ENCODE data around the gene PHF1.

The PHF1 gene

DNA sequence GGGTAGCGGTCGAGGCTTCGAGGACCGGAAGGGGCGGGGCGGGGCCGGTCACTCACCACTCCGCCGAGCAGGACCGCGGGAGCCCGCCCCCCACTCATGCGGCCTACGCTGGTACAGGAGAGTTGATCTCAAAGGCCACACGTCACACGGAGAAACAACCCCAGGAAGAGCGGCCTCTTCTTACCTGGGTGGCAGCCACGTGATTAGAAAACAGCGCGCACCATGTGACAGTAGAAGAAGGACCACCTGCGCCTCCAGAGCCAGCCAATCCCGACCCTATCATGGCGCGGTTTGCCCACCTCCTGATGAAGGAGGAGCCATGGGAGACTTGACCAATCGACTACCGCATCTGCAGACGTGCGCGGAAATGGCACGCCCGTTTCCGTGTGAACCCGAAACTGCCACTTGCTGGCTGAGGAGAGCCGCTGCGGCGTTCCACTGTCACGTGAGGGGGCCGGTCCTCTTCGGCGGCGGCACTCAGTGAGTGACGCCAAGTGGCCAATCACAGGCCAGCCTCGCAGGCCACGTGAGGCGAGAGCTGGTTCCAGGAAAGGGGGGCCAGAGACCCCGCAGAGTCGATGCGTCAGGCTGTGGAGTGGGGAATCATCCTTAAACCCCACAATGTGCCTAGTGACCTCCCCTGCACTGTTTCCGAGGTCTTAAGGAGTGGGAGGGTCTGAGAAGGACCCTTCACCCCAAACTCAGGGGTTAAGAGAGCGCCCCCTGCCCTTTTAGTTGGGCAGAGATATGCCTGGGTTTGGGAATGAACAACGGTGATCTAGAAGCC, 7.3 kb downstream of the PHF1 start, which contains the start of gene CUTA:
CUTA (minus strand) TSS at position 205 of the 787 bp plus-strand sequence; CDS start at position 98, 107 bp downstream.
- DNase-seq (ENCODE audit: low spot score): peak; percentile 99

DNA sequence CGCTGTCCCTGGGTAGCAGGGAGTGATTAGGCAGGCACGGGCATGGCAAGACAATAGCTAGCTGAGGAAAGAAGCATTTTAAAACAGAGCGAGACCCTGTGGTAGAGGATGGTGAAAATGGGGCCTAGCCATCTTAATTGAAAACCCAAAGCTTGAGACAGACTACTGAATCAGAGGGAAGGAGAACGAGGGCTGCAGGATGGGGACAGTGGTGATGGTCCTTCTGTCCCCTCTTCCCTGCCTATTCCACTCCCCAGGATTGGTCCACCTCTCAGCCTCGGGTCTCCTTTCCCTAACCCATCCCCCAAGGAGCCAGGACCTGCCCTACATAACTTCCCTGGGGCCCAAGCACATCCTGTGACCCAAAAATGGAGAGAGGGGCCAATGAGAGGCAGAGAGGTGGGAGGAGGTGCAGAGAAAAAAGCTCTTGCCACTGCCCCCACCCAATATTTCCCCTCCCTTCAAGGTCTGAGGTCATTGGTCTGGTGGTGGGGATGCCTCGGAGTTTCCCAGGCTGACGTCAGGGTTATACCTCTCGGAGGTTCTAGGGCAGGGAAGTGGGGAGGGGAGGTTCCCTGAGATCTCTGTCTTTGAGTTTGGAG, 8.0 kb downstream of the PHF1 start:
- DNase-seq (ENCODE audit: low spot score): peak; percentile 55

DNA sequence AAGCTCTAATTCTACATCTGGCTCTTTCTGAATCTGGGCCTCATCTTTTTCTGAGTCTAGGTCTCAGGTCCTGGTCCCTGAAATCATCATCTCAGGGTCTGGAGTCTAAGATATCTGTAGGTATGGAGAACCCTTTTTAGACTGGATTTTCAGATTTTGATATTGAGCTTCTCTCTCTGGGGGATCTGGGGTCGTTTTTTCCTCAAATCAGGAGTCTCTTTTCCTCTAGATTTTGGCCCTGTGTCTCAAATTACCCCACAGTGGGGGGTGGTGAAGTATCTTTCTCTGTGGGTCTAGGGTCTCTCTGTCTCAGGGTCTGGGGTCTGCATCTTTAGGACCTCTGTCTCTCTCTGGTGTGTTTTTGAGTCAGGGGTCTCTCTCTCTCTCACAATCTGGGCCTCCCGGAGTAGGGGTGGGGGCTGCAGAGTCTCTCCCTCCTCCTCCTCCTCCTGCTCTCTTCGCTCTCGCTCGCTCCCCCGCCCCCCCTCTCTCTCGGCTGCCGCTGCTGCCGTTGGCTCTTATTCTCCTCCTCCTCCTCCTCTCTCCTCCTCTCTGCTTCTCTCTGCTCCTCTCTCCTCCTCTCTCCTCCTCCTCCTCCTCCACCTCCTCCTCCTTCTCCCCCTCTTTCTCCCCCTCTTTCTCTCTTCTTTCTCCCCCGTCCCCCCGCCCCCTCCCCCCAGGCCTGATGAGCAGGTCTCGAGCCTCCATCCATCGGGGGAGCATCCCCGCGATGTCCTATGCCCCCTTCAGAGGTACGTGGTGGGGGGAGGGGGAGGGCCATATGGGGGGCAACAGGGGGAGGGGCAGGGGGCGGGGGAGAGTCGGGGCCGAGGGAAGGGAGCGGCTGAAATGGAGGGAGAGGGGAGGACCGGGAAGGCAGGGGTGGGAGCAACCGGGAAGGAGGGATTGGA, 9.0 kb downstream of the PHF1 start, which contains the start of gene SYNGAP1:
SYNGAP1 (plus strand) TSS at position 486 of the 911 bp plus-strand sequence; CDS start at position 686, 200 bp downstream.
- peak; percentile 20 for DNase-seq (ENCODE audit: low spot score)

DNA sequence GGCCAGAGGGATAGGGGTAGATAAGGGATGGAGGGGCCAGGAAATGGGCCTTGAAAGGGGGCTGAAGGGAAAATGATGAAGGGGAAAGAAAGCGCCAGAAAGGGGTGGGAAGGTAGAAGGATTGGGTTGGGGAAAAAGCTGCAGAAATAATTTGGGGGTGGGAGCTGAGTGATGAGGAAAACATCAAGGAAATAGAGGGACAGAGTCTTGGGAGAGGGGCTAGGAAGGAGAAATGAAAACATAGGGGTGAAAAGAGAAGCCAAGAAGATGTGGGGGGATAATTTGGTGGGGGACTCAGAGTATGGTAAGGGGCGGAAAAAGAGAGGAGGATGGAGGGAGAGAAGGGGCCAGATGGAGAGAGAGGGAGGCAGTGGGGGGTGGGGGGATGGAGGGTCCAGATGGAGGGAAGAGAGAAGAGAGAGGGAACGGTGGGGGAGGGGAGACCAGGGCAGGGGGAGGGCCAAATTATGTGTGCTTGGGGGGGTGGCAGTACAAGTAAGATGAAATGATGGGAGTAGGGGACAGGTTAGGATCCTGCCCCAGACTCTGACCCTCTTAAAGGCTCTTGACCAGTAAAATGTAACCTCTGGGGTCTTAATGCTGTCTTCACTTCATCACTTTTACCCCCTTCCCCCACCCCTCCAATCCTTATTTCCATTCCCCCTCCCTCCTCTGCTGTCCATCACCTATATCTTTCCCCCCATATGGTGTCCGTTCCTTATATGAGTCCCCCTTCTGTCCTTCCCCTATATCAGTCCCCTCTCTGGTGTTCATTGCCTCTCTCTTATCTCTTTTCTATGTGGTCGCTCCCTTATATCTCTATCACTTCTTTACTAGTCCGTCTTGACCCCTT, 9.9 kb downstream of the PHF1 start:
- no peak for DNase-seq (ENCODE audit: low spot score)

DNA sequence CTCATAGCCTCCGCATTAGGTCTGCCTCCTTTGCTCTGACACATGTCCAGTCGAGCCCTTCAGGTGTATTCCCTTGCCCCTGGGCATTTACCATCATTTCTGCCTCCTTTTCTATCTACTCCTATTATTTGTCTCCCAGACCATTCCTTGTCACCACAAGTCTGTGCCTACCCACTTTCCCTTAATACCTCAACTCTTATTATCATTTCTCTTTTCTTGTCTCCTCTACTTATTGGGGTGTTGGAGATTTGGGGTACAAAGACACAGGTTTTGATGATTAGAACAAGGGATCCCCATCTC, 10.5 kb downstream of the PHF1 start:
- no peak for DNase-seq (ENCODE audit: low spot score)

DNA sequence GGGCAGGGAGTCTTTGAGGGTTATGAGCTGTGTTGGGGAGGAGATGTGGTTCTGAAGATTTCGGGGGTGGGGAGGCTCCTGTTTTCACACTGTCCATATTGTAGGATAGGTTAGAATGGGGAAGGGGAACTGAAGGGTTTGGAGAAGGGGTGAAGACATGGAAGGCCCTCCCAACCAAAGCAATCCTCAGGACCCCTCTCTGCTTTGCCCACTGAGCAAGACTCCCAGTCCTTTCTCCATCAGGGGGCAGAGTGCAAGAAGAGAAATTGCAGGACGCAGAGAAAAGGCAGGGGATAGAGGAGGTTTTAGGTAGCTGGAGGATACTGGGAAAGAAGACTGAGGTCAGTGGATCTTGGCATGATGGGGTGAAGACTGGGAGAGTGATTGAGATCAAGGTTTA, 13.0 kb downstream of the PHF1 start:
- no peak for DNase-seq (ENCODE audit: low spot score)

DNA sequence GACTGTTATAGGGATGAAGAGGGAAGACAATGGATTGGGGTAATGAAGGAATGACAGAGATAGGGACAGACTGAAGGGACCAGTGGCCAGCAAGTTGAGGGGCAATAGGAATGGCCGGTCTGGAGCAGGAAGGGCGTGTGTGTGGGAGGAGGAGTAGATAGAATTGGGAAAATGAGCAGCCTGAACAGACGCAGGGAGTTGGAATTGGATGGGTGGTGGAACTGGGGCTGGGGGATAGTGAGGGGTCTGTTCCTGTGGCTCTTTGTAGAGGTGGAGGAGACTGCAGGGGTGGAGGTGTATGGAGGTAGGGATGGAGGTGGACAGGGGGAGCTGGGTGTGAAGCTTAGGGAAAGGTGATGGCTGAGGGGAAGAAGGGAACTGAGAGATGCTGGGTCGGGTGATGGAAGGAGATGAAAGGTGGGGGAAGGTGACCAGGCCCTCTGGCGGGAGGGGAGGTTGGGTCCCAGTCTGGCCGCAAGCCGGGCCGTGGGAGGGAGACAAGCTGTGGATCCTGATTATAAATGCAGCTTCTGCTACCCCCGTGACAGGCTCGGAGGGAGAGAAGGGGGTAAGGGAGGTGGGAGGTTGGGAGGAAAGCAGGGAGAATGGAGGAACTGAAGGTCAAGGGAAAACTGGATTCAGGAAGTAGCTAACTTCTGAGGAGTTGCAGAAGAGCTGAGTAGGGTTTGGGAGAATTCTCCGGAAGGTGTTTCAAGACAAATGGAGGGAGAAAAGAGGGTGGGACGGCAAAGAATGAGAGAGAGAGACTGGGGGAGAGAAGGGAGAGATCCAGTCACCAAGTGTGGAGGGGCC, 14.2 kb downstream of the PHF1 start:
- no peak for DNase-seq (ENCODE audit: low spot score)

DNA sequence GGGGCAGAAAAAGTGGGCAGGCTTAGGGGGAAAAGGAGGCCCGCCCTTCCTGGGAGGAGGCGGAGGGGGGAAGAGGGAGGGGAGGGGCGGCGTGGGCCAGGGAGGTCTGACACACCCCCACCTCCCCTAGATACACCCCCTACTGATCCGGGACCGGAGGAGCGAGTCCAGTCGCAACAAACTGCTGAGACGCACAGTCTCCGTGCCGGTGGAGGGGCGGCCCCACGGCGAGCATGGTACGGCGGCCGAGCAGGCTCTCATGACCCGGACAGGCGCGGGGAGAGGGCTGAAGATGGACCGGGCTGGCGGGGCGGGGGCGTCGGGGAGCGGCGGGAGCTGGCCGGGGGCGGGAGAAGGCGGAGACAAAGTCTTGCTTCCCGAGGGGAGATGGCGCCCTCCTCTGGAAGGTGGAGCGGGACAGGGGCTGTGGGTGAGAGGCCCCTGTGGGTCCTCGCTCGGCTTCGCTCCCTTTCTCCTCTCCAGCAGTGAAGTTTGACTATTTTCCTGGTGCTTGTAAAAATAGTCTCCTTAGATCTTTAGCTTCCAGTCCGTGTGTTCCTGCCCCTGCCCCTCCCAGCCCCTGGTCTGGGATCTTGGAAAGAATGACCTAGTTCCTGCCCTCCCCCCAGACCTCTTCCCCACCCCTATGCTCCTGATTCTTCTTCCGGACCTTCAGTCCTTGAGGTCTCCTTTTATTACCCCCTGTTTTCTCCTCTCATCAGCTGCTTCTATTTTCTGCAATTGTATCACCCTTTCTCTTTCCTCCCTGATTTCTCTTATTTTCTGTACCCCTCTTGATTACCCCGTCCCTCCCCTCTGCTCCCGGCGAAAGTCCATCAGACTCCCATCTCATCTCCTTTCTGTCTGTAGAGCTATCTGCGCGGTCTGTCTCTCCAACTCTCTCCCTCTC, 15.1 kb downstream of the PHF1 start:
- DNase-seq (ENCODE audit: low spot score): peak; percentile 89

DNA sequence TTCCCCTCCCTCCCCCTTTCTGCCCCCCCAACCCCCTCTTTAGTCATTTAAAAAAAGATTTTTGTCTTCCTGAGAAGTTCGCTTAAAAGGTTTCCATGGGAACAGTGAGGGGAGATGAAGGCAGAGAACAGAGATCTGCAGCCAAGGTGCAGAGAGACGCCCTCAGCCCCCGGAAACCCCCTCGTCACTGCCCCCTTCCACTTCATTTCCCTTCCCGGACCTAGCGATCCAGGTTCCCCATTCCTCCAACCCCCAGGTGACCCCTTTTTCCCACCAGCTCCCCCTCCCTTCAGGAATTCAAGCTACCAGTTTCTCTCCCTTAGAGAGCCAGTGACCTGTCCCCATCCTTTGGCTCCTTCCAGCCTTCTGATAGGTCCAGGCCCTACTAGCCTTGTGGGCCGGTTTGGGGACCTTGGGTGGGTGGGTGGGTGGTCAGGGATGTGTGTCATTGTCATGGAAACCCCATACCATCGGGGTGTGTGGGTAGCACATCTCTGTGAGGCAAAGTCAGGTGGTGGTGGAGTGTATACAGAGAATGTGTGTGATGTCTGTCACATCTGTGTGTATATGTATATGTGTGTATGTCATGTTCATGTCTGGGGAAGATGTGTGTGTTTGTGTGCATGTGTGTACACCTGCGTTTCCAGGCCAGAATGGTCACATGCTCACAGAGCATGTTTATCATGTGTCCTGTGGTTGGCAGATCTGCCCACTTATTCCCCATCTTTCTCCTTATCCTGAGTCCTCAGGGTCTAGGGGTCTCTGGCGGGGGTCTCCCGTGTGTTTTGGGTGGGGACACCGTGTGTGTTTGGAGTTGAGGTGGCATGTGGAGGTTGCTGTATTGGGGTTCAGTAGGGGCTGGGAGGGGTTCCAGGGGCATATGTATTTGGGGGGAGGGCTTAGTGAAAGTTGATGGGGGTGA, 16.0 kb downstream of the PHF1 start:
- peak; percentile 49 for DNase-seq (ENCODE audit: low spot score)

DNA sequence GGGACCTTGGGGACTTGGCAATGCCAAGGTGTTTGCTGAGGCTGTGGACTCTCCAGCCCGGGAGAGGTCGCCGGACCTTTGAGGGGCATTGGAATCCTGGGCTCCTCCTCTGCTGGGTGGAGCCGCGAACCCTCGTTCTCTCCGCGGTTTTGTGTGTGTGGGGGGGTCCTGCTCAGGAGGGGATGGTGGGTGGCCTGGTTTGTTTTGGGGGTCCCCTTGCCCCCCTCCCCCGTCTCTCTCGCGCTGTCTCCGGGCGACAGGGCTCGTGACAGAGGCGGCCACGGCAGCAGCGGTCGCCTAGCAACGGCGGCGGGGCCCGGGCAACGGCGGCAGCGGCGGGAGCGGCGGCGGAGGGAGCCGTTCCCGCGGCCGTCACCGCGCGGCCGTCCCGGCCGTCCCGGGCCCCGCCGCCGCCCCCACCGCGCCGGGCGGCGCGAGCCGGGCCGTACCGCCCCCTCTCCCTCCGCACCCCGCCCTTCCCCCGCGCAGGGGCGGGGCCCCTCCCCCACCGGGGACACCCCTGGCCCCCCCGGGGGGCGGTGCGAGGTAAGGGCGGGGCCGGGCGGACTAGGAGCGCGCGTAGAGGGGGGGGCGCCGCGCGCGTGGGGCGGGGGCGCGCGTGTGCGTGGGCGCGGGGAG, 16.9 kb downstream of the PHF1 start:
- DNase-seq (ENCODE audit: low spot score): peak; percentile 70

DNA sequence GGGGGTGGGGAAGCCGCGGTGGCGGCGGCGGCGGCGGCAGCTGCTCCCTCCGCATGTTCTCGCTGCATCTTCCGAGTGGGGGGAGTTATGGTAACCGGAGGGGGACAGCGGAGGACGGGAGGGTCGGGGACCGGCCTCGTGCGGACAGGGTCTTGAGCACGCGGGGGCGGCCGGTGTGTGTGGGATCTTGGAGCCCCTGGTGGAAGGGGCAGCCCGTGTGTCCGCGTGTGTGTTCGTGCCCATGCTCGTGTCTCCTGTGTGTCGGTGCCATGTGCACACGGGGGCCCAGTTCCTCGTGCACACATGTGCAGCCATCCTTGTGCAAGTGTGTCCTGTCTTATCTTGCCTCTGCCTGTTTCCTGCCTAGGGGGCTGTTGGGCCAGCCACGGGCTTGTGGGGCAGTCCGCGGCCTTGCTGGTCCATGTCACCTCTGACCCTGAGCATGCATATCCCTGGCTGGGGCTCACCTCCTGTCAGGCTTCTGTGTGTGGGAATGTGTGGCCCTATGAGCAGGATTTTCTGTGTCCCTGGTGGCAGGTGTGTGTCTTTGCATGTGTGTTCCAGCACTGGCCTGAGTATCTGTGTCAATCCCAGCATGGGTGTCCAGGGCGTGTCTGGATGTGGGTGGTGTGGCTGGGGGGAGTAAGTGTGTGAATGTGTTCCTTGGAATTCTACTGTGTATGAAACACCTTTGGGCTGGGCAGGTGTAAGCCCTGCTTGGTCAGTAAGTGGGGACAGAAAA, 17.6 kb downstream of the PHF1 start:
- DNase-seq (ENCODE audit: low spot score): peak; percentile 38

DNA sequence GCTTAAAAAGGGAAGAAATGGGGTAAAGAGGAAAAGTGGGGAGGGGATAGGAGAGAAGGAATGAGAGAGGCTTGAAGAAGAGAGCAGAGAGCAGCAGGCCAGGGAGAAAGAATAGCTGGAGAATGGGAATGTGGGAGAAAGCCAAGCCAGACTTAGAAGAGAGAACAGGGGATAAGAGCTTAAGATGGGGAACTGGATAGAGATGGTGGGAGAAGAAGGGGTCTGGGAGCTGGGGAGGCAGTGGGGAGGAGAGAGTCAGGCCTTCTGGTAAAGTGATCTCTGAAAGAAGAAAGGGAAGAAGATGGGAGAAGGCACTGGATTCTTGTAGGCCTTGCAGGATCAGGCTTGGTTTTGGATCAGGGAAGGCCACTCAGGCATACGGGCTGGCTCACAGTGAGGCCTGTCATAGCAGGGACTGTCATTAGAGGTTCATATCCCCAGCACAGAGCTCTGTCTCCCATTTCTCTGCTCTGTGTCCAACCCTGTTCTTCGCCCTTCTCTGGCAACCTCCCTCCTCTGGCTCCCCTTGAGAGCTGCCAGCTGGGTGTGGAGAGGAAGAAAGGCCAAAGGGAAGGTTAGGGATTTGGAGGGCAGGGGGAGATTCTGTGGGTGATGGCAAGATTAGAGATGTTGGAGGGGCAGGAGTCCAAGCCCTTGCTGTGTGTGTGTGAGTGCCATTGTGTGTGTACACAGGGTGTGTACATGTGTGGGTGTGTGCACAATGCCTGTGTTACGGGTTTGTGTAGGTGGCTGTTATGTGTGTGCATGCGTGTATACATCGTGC, 18.3 kb downstream of the PHF1 start:
- no peak for DNase-seq (ENCODE audit: low spot score)

DNA sequence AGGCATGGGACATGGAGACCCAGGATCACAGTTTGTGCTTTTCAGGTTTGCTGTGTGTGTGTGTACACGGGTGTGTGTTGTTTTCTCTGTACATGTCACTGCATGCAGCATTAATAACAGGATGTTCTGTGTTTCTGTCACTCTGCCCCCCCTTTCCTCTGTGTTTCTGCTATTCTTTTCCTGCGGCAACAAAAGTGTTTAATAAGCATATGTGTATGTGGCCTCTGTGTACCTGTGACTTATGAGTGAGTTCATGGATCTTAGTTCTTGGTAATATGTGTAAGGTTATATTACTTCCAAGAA, 18.9 kb downstream of the PHF1 start:
- peak; percentile 76 for DNase-seq (ENCODE audit: low spot score)

DNA sequence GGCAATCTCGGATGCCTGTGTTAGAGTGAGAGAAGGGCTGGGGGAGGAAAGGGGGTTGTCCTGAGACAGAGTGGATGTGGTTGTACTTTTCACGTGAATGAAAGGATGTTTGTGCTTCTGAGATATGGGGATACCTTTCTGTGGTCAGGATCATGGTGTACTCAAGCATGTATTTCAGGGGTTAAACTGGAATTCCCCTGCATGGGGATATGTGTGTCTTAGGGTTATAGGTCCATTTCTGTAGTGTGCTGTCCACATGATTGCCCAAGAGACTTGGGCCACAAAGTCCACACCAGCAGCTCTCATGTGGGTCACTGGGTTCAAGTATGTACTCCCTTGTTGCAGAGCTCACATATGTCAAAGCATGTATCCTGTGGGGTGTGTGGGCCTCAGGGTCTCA, 19.5 kb downstream of the PHF1 start:
- no peak for DNase-seq (ENCODE audit: low spot score)

DNA sequence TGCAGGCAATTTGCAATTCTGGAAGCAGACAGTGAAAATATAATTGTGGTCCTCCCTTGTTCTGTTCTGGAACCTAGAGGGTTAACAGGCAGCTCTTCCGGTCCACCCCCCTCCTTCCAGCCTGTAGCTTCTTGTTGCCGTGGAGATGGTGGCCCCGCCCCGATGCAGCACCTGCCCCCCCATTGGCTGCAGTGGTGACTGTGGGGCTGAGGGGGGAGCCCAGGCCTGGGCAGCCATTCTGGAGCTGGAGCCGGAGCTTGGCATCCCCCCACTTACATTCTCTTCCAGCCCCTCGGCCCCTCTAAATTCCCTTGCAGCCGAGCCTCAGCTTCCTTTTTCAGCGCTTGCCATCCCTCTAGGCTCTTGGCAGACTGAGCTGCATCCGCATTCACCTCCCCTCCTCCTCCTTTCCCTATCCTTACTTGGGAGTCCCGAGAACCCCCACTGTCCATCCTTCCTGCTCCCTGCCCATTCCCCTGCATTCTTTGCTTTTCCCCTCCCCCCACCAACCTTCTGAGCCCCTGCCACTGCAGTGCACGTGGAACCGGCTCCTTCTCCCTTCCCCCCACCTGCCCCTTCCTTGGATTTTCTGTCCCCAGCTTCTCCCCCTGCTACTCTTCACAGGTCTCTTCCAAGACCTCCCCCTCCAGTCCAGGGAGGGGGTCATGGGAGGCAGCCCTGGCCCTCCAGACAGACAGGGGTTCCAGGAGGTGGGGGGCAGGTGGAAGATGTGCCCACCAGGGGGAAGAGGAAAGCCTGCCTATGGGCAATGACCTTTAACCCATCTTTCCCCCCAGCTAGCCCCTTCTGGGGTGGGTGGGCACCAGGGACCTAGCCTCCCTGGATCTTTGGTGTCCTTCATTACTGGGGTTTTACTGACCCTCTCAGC, 20.4 kb downstream of the PHF1 start:
- peak; percentile 86 for DNase-seq (ENCODE audit: low spot score)
